KG1 (cell line): ENCODE results near the gene TIE1.
A peak's percentile ranks its signal among the peaks of the same experiment; 100 is the strongest.

Source experiments
- DNase-seq: peaks from one replicate; lab custom pipeline; 2025; lab: John Stamatoyannopoulos, UW

Gene TIE1

DNA sequence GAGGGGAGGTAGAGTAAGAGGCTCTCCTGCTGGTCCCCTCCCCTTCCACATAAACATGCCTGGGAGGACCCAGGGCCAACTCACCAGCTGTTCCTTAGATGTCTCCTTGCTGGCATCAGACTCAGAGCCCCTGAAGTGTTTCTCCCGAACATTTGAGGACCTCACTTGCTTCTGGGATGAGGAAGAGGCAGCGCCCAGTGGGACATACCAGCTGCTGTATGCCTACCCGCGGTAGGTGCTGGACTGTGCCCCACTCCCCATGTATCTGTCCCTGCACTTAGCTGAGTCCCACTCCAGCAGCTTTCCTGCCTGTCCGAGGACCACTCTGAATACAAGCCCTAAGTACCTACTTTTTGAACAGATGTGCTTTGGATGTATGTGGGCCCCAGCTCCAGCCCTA is 37.2 kb downstream of the TIE1 start:
- no peak for DNase-seq

DNA sequence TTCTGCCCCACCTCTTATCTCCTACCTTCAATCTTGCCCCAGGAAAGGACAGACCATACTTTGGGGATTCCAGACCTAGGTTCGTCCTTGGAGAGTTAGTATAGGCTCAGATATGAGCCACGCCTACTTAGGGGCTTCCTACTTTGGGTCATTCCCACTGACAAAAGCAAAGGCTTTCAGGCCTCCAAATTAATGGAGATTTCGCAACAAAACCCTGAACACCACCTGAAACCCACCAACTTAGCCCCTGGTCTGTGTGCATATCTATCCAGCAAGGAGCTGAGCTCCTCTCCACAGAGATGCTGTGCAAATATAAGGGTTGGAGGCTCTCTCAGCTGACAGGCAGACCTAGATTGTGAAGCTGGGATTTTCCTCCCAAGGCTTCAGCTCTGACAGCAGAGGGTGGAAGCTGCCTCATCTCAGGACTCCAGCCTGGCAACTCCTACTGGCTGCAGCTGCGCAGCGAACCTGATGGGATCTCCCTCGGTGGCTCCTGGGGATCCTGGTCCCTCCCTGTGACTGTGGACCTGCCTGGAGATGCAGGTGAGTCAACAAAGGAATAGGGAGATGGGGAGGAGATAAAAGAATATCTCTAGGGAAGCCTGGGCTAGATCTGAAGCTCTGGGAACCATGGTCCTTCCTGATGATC is 38.9 kb downstream of the TIE1 start:
- no peak for DNase-seq

DNA sequence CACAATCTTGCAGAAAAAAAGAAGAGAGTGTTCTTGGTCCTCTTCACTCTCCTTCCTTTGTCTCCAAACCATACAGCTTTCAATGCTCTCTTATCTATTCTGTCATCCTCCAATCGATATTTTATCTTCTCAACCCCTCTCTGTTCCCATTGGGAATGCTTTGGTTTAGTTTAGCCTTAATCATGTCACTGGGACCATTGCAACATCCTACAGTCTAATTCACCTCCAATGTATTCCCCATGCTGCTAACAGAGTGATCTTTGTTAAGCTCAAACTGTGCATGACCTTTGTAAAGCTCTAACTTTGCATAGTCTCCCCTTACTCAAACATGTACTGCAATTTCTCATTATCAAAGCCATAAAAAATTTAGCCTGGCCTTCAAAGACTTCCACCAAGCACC is 39.8 kb downstream of the TIE1 start:
- DNase-seq: no peak

DNA sequence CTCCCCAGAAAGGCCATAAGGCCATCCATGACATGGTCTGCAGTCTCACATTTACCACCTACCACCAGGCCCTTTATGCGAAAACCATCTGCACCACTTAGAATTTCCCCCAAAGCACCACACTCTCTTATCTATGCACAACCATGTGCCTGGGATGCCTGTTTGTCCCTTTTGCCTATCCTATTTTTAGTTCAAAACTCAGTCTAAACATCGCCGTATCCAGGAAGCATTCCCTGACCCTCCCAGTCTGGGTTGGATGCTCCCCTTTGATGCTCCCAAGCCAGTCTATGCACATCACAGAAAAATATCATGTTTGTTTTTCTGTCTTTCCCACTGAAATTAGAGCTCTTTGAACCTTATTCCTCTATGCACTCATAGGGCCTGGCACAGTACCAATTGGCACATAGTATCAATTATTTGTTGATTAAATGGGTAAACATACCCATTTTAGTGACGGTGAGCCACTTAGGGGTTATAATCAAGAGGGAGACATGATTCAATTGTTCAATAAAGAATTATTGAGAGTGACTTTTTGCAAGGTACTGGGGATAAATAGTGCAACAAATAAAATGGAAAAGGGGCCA is 43.6 kb downstream of the TIE1 start:
- no peak for DNase-seq

DNA sequence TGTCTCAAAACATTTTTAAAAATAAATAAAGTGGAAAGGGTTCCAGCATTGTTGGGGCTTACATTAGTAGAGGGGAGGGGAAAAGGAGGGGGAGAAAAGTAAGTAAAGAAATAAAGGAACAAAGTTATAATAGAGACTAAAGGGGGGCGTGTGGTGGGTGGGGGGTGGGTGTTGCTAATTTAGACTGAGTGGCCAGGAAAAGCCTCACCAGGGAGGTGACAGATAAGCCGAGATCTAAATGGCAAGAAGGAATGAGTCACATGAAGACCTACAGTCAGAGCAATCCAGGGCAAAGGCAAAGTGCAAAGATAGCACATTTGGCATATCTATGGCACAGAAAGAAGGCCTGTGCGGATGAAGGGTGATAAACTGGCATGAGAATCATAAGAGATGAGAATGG is 44.3 kb downstream of the TIE1 start:
- DNase-seq: no peak

DNA sequence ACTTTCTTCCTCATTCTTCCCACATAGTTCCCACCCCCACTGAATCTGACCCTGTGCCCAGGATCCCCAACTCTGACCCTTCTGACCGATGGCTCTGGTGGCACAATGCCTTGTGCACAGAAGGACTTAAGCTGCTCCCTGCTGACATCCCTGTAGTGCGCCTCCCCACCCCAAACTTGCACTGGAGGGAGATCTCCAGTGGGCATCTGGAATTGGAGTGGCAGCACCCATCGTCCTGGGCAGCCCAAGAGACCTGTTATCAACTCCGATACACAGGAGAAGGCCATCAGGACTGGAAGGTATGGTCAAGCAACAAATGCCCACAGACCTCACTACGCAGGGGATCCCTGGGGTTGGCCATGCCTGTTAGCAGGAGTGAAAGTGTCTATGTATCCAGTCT is 45.9 kb downstream of the TIE1 start:
- DNase-seq: no peak

DNA sequence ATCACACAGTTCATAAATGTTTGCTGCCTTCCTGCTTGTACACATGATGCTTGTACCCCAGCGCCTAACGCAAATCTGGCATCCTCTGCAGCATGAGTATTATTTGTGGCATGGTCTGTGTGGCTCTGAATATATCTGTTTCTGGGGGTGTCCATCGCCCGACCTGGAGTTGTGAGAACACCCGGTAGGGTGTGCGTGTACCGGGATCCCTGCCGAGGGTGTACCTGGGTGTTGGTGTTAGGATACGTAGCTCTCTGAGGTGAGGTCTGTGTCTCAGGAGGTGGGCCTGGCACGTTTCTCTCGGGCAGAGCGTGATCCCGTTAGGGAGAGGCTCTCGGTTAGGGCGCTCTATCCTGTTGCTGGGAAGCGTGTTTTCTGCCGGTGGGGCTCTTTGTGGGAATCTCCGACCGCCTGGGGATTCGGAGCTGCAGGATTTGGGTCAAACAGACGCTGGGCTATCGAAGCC is 47.6 kb downstream of the TIE1 start:
- DNase-seq: no peak

DNA sequence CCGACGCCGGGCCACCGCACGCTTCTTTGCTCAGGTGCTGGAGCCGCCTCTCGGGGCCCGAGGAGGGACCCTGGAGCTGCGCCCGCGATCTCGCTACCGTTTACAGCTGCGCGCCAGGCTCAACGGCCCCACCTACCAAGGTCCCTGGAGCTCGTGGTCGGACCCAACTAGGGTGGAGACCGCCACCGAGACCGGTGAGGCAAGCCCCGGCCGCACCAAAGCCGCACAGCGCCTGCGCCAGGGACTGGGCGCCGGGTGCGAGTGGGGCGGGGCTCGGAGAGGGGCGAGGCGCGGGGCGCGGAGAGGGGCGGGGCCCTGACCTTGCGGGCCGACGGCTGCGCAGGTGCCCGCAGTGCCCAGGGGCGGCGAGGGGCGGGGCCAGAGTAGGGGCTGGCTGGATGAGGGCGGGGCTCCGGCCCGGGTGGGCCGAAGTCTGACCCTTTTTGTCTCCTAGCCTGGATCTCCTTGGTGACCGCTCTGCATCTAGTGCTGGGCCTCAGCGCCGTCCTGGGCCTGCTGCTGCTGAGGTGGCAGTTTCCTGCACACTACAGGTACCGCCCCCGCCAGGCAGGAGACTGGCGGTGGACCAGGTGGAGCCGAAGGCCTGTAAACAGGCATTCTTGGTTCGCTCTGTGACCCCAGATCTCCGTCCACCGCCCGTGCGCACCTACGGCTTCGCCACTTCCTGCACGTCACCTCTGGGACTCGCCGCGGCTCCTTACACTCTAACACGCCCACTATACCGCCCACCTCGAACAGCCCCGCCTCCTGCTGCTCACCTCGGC is 48.2 kb downstream of the TIE1 start:
- DNase-seq: no peak

DNA sequence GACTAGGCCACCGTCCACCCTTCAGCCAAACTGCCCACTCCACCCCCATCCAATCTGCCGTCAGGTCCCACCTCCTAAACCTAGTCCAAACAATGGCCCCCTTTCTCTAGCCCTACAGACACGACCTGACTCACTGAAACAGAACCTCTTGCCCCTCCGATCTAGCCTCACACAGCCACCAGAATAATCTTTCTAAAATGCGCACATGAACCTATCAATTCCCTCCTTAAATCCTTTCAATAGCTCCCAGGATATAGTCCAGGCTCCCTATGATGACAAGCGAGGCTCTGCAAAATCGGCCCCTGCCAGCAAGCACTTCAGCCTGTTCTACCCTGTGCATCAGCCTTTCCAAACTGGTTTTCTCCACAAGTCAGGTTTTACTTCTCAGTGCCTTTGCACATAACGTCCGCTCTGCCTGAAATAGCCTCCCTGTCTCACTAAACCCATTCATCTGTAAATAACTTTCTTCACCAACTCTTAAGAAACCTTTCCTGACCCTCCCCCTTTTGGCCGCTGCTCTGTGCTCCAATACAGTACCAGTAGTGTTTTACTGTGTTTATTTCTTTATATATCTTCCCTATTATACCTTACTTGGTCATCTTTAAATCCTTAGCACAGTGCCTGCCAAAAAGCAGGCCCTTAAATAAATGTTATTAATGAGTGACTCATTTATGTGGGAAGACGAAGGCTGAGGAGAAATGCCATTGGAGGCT is 49.0 kb downstream of the TIE1 start:
- DNase-seq: no peak

DNA sequence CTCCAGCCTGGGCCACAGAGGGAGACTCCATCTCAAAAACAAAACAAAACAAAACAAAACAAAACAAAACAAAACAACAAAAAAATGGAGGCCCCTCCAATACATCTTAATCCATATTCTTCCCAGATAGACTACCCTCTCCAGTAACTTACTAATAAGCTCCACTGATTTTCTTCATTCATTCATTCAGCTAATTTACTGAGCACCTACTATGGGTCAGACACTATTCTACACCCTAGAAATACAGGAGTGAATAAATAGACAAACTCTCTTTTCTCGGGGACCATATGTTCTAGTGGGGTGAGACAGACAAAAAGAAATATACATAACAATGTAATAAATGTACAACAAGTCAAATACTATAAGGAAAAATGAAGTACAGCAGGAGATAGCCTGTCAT is 50.2 kb downstream of the TIE1 start:
- DNase-seq: no peak

DNA sequence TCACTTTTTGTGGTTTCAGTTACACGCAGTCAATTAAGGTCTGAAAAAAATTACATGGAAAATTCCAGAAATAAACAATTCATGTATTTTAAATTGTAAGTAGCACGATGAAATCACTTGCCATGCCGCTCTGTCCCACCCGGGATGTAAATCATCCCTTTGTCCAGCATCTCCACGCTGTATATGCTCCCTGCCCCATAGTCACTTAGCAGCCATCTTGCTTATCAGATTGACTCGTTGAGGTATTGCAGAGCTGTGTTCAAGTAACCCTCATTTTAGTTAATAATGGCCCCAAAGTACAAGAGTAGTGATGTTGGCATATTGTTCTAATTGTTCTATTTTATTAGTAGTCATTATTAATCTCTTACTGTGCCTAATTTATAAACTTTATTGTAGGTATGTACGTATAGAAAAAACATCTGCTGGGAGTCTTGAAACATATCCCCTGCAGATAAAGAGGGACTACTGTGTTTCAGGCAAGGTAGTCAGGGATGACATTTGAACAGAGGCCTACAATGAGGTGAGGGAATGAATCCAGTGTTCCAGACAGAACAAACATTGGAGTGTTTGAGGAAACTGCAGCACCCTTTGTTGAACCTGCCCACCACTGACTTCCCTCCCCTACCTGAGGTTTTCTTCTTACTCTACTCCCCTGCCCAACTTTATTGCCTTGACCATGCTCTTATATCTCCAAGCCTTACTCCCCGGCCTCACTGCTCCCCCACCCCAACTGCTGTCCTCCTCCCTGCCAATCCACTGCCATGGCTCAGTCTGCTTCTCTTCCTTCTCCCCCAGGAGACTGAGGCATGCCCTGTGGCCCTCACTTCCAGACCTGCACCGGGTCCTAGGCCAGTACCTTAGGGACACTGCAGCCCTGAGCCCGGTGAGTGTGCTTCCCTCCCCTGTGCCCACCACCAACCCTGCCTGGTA is 50.9 kb downstream of the TIE1 start:
- DNase-seq: no peak

DNA sequence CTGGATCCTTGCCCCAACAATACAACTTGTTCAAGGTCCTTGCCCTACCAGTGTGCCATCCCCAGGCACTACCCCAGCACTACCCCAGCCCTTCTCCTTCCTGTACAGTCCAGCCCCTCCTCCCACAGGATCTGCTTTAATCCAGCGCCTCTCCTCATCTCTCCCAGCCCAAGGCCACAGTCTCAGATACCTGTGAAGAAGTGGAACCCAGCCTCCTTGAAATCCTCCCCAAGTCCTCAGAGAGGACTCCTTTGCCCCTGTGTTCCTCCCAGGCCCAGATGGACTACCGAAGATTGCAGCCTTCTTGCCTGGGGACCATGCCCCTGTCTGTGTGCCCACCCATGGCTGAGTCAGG is 51.5 kb downstream of the TIE1 start:
- no peak for DNase-seq

DNA sequence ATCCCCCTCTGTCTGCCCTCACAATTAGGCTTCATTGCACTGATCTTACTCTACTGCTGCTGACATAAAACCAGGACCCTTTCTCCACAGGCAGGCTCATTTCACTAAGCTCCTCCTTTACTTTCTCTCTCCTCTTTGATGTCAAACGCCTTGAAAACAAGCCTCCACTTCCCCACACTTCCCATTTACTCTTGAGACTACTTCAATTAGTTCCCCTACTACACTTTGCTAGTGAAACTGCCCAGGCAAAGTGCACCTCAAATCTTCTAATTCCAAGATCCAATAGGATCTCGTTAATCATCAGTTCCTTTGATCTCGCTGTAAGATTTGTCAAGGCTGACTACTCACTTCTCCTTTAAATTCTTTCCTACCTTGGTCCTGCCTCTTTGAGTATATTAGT is 52.1 kb downstream of the TIE1 start:
- no peak for DNase-seq

DNA sequence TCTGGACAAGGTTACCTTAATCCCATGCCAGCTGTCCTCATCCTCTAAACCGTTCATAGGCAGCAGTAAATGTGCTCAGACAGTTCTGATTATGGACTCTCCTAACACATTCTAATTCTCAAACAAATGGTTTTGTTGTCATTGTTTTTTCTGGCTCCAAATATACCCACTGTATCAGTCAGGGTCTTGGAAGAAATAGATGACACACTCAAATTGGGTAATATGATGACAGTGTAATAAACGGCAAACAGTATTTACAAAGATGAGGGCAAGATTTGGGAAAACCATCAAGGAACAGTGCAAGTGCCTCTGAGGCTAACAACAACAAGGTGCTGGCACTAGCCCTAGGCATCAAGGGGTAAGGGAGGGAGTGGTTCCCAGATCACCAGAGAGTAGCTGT is 53.7 kb downstream of the TIE1 start:
- DNase-seq: no peak

DNA sequence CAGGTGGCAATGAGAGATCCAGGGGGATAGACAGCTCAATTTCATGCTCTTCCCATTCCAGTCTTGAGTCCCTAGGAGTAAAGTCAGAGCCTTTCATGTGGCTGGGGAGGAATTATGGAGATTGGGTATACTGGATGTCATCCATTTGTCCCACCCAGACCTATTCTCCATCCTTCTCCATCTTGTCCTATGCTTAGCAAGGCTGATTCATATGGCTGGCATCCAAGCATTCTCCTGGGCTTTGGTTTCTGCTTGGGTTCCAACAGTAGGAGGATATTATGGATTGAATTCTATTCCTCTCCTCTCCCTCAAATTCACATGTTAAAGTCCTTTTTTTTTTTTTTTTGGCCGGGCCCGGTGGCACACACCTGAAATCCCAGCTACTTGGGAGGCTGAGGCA is 54.2 kb downstream of the TIE1 start:
- DNase-seq: no peak

DNA sequence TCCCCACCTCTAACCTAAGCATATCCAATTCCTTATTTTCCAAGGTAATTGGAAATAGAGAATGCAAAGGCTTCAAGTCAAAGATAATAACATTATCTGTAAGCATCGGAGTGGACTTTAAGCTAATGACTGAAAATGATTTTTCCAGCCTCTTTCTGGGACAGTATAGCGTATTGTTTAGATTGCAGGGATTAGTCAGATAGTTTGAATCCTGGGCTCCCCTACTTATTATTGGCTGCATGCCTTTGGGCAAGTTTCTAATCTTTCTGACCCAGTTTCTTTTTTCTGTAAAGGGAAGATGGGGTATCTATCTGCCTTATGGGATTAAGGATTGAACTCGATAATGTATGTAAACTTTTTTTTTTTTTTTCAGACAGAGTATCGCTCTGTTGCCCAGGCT is 56.5 kb downstream of the TIE1 start:
- no peak for DNase-seq

DNA sequence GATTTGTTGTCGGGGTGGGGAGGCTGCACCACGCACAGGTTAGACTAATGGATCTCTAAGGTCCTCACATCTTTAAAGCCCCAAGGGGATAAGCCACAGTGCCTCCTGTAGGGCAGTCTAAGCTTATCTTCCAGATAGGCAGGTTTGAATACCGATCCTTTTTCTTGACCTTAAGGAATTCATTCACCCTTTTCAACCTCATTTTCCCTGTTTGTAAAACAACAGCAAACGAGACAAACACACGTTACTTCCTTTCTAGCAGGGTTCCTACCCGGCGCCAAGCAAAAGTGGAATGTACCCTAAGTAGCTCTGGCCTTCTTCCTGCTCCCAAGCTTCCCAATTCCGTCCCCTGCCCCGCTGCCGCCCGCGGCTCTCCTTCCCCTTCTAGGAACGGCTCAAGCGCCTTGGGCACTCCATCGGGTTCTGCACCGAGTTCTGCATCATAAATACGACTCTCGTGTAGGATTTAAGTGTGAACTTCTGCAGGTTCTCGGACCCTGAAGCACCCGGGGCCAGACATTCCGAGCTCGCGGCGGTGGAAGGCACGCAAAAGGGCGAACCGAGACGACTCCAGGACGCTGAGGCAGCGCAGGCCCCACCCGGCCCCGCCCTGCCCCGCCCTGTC is 57.5 kb downstream of the TIE1 start:
- peak; percentile 75 for DNase-seq

DNA sequence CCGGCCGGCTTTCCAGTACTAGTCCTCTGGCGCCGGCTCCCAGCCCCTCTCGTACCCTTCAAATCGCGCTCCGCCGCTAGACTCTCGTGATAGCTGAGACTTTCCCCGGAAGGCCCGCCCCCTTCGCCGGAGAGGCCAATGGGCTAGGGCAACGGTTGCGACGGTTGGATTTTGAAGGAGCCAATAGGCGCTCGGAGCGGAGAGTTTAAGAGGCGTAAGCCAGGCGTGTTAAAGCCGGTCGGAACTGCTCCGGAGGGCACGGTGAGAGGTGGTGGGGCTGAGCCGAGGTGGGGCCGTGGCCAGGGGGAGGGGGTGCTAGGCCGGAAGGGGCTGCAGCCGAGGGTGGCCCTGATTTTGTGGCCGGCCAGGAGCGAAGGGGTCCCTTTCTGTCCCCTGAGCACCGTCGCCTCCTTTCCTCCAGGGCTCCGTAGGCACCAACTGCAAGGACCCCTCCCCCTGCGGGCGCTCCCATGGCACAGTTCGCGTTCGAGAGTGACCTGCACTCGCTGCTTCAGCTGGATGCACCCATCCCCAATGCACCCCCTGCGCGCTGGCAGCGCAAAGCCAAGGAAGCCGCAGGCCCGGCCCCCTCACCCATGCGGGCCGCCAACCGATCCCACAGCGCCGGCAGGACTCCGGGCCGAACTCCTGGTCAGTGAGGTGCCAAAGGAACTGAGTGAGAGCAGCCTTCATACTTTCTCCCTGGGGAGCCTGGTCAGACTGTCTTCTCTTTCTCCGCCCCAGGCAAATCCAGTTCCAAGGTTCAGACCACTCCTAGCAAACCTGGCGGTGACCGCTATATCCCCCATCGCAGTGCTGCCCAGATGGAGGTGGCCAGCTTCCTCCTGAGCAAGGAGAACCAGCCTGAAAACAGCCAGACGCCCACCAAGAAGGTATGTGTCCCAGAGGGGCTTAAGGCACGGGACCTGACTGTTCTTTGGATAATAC is 58.2 kb downstream of the TIE1 start, which contains the start of gene CDC20:
CDC20 (plus strand) TSS at position 236 of the 948 bp plus-strand sequence; CDS start at position 471, 235 bp downstream.
- peak; percentile 93 for DNase-seq

DNA sequence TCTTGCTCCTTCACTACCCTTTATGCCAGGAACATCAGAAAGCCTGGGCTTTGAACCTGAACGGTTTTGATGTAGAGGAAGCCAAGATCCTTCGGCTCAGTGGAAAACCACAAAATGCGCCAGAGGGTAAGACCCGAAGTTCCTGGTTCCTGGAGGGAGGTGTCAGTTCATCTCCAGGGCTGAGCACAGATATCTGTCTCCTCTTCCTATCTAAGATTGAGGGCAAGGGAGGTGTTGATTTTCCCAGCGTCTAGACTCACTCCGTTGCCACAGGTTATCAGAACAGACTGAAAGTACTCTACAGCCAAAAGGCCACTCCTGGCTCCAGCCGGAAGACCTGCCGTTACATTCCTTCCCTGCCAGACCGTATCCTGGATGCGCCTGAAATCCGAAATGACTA is 58.9 kb downstream of the TIE1 start:
- no peak for DNase-seq

DNA sequence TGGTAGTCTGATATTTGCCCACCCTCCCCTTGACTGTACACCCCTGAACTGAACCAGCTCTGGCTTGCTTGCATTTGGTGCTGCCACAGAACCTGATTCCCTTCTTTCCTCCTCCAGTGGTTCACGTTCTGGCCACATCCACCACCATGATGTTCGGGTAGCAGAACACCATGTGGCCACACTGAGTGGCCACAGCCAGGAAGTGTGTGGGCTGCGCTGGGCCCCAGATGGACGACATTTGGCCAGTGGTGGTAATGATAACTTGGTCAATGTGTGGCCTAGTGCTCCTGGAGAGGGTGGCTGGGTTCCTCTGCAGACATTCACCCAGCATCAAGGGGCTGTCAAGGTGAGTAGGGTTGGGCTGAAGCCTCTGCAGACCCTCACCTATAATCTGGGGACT is 59.8 kb downstream of the TIE1 start:
- no peak for DNase-seq
